ENCODE measurements around the gene ADTRP.

- no peak for TF ChIP-seq CTCF (optimal IDR thresholded peaks at IDR 0.05 in 1 of 3, IDR thresholded peaks at IDR 0.05 in 1 of 3, conservative IDR thresholded peaks at IDR 0.05 in 1 of 3; ENCODE audit: extremely low read depth in 1 of 3, insufficient read depth in 2 of 3, low read length in 3 of 3)
- TF ChIP-seq EZH2 (IDR thresholded peaks at IDR 0.05; ENCODE audit: low read length) = no peak
These were observed 68.3 kb downstream of the ADTRP start for GRCh38 chr6:11710311-11710761.
